ENCODE measurements around the gene GGA2.
A peak's percentile ranks its signal among the peaks of the same experiment; 100 is the strongest.
"Not testable (repeated sequence)": the region's sequence is repeated elsewhere in the genome, so short reads cannot be mapped to it uniquely, and the experiment has no call there.

The GGA2 gene

DNA sequence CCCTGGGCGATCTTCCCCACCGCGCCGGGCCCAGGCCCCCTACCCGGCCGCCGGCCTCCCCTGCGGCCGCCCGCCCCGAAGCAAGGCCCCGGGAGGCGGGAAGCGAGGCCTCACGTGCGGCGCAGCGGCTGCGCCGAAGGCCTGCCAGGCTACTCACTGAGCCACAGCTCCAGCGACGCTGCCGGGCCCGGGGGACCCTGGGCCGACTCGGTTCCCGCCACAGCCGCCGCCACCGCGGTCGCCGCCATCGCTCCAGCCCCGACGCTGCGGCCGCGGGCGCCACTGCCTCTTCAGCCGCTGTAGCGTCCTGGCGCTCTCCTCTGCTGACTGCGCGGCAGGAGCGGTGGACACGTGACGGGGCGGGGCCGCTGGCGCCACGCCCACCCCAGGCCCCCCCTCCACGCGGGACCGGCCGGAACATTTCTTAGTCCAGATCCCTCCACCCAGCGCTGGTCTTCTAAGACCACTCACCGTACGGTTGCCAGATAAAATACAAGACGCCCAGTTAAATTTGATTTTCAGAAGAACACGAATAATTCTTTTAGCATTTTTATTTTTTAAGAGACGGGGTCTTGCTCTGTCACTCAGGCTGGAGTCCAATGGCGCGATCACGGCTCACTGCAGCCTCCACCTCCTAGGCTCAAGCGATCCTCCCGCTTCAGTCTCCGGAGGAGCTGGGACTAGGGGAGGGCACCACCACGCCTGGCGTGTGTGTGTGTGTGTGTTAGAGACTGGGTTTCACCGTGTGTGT lies at the start of gene GGA2:
GGA2 (minus strand) TSS at position 331 of the 751 bp plus-strand sequence; CDS start at position 248, 83 bp downstream.
- DNase-seq (ENCODE audit: low read depth in 1 of 2, low spot score in 1 of 2): peak; percentile 66 to 78

- no peak for DNase-seq (ENCODE audit: low read depth in 1 of 2, low spot score in 1 of 2)
Measured at GRCh38 chr16:23557779-23558702, 47.7 kb upstream of the GGA2 start.

DNA sequence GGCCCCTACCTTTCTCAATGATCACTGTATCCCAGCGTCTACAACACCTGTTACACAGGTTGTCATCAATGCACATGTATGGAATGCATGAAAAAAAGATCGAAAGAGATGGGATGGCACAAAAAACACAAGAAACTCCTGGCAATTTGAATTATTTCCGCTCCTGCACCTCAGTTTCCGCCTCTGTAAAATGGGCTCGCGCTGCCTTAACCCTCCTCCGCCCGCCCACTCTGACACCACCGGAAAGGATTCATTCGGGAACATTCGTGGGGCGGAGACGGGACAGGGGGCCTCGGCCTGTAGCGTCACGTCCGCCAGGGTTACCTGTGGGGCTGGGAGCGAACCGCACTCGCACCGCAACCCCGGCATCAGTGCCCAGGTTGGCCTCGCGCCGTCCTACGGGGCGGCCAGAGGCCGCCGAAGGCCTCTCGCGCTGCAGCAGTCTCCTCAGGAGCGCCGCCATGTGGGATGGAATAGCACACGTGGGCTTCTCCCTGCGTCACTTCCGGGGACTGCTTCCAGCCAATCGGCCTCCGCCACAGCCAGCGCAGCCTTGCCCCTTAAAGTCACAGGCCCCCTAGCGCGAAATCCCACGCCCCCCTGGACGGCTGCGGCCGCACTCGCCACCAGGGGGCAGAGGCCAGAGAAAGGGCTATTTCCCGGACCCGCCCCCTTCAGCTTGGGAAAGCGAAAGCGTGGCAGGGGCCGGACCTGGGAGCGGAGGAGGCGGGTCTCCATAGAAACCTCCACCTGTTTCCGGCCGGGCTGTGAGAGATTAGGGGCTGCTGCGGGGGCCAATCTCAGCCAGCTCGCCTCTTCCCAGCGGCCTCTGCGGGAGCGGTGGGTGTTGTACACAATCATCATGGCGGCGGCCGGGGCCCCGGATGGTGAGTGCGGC lies 46.8 kb upstream of the GGA2 start, which contains the start of the genes EARS2 and UBFD1:
EARS2 (minus strand) TSS at position 470 of the 898 bp plus-strand sequence; CDS start at position 463, 7 bp downstream.
UBFD1 (plus strand) TSS at position 847 of the 898 bp plus-strand sequence; CDS start at position 863, 16 bp downstream.
- peak; percentile 90 to 97 for DNase-seq (ENCODE audit: low read depth in 1 of 2, low spot score in 1 of 2)

DNA sequence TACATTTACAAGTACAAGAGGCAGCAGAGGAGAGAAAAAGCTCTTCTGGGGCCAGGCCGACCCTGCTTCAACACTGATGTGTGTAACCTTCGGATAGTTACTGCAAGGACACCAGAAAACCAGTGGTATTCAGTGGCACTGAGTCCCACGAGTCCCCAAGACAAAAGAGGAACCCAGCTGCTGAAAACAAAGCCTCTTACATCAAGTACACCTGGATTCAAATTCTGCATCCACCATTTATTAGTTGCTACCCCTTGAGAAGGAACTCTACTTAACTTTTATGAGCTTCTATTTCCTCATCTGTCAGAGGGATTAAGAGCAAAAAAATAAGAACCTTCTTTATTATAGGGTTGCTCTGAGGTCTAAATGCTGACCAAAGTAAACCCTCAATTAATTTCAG lies 44.2 kb upstream of the GGA2 start:
- no peak for DNase-seq (ENCODE audit: low read depth in 1 of 2, low spot score in 1 of 2)

- DNase-seq (ENCODE audit: low read depth in 1 of 2, low spot score in 1 of 2): no peak
Measured at GRCh38 chr16:23552161-23552560, 41.9 kb upstream of the GGA2 start.

DNA sequence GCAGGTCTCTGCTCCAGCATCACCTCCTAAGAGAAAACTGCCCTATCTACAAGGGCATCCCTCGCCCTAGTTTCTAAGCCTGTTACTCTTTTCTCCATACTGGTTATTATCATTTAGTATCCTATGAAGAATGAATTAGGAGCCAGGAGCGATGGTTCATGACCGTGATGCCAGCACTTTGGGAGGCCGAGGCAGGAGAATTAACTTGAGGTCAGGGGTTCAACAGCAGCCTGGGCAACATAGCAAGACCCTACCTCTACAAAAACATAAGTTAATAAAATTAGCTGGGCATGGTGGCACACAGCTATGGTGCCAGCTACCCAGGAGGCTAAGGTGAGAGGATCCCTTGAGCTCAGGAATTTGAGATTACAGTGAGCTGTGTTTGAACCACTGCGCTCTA lies 39.6 kb upstream of the GGA2 start:
- DNase-seq (ENCODE audit: low read depth in 1 of 2, low spot score in 1 of 2): no peak

DNA sequence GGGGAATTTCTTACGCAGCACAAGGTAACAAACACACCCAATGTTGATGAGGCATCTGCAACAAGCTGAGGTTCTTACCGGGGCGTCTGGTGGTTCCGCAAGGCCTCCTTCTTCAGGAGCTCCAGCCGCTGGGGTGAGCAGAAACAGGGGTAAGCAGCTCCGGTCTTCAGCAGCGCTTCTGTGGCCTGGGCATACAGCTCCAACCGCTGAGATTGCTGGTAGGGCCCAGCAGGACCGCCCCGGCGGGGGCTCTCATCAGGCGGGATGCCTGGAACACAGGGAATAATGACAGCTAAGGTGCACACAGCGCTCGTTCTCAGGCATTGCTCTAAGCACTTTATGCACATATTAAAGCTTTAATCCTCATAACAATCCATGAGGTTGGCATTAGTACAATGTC lies 34.1 kb upstream of the GGA2 start:
- DNase-seq (ENCODE audit: low read depth in 1 of 2, low spot score in 1 of 2): no peak

GRCh38 chr16:23540817-23541178 lies 30.5 kb upstream of the GGA2 start:
- not testable (repeated sequence) for DNase-seq (ENCODE audit: low read depth in 1 of 2, low spot score in 1 of 2)

DNA sequence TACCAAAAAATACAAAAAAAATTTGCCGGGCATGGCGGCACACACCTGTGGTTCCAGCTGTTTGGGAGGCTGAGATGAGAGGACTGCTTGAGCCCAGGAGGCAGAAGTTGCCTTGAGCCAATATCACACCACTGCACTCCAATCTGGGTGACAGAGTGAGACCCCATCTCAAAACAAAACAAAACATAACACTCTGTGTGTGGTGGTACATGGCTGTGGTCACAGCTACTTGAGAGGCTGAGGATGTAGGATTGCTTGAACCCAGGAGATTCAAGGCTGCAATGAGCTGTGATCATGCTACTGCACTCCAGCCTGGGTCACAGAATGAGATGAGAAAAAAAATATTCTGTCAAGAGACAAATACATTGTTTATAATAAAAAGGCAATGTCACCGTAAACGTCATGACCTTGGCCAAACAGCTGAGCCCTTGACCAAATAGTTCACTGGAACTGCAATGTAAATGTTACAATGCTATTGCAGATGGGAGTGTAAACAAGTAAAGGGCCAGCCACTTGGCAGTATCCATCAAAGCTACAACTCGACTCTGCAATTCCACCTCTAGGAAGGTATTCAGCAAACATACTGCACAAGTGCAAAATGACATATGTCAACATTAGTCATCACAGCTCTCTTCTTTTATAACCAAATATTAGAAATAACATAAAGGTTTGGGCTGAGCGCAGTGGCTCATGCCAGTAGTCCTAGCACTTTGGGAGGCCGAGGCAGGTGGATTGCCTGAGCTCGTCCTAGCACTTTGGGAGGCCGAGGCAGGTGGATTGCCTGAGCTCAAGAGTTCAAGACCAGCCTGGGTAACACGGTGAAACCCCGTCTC lies 29.9 kb upstream of the GGA2 start:
- no peak for DNase-seq (ENCODE audit: low read depth in 1 of 2, low spot score in 1 of 2)

GRCh38 chr16:23538919-23539278 lies 28.6 kb upstream of the GGA2 start:
- DNase-seq (ENCODE audit: low read depth in 1 of 2, low spot score in 1 of 2): no peak

- no peak for DNase-seq (ENCODE audit: low read depth in 1 of 2, low spot score in 1 of 2)
Measured at GRCh38 chr16:23537390-23537789, 27.1 kb upstream of the GGA2 start.

DNA sequence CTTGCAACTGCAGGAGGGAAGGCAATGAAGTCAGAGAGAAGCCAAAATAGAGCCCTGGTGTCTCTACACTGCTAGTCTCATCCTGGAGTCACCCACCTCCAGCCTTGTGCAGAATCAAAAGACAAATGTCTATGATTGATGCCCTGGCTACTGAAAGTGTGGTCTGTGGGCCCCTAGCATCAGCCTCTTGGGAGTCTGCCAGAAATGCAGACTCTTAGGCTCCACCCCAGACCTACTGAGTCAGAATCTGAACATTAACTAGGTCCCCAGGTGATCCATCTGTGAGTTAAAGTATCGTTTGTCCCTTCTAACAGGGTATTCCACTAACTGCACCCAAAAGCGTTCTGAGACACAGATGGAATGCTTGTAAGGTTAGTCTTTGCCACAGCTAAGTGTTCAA lies 25.6 kb upstream of the GGA2 start:
- DNase-seq (ENCODE audit: low read depth in 1 of 2, low spot score in 1 of 2): no peak

- no peak for DNase-seq (ENCODE audit: low read depth in 1 of 2, low spot score in 1 of 2)
Measured at GRCh38 chr16:23534868-23535860, 24.9 kb upstream of the GGA2 start.

DNA sequence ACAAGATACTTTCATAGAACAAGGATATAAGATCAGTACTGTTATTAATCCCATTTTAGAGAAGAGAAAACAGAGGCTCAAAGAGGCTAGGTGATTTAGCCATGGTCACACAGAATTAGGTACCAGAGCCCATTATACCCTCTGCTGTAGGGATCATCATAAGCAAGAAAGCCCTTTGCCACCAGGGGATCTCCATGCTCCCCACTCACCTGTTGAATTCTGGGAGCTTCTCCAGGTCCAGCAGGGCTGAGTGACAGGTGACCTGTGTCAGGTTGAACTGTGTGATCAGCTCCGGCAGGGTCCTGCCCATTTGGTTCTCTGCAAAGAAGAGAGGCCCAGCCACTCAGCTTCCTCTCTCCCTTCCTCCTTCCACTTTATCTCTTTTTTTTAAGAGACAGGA lies 22.2 kb upstream of the GGA2 start:
- no peak for DNase-seq (ENCODE audit: low read depth in 1 of 2, low spot score in 1 of 2)

GRCh38 chr16:23530062-23530461 lies 19.8 kb upstream of the GGA2 start:
- DNase-seq (ENCODE audit: low read depth in 1 of 2, low spot score in 1 of 2): no peak

GRCh38 chr16:23528644-23529310 lies 18.5 kb upstream of the GGA2 start:
- no peak for DNase-seq (ENCODE audit: low read depth in 1 of 2, low spot score in 1 of 2)

GRCh38 chr16:23527961-23528643 lies 17.8 kb upstream of the GGA2 start:
- no peak for DNase-seq (ENCODE audit: low read depth in 1 of 2, low spot score in 1 of 2)

DNA sequence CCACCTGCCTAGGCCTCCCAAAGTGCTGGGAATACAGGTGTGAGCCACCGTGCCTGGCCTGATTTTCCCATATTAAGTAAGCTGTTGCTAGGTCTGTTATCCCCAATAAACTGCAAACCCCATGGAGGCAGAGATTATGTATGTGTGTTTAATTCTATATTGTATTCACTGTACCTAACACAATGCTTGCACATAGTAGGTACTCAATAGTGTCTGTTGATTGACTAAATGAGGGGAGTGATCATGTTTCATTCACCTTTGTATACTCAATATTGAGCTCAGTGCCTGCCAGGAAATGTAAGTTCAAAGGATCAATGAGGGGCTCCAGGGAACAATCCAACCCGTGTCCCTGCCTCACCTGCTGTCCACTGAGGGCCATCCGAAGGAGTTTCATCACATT lies 14.6 kb upstream of the GGA2 start:
- no peak for DNase-seq (ENCODE audit: low read depth in 1 of 2, low spot score in 1 of 2)
